WTC11 (cell line): ENCODE measurements around the gene TMEM179. TPM values are rescaled to one million over a fixed set of nuclear protein-coding genes. Genes with fewer than 3 reads are reported as not detected.

ENCODE experiments used
- ATAC-seq: fragments of 200-7000 bp; cut with Tn5 transposase; 2 replicates; pipeline ENCODE4 v1.10.0; 2021; ENCODE audit warnings: mild to moderate bottlenecking, moderate library complexity
- CTCF ChIA-PET: fragments of 300-600 bp; sonication (Branson Sonifier 250); formaldehyde crosslinking; loops from one replicate; lab custom pipeline; 2021; ENCODE audit warnings: antibody characterized with exemption; lab: Charles Lee
- POLR2A ChIA-PET: fragments of 350-600 bp; sonication (Branson Sonifier 250); formaldehyde crosslinking; loops from one replicate; lab custom pipeline; 2021; ENCODE audit warnings: antibody characterized with exemption; lab: Charles Lee
- DNase-seq: peaks from one replicate; pipeline ENCODE4 v3.0.0; 2021; ENCODE audit warnings: low spot score
- H3K27ac Mint-ChIP-seq: 2 replicates; pipeline ENCODE4 v1.8.0; 2021; ENCODE audit warnings: mixed read lengths
- H3K27me3 Mint-ChIP-seq: 2 replicates; pipeline ENCODE4 v1.8.0; 2021; ENCODE audit warnings: low read depth, mild to moderate bottlenecking, moderate library complexity, mixed read lengths
- H3K36me3 Mint-ChIP-seq: 2 replicates; pipeline ENCODE4 v1.8.0; 2021; ENCODE audit warnings: mixed read lengths
- H3K4me1 Mint-ChIP-seq: 2 replicates; pipeline ENCODE4 v1.8.0; 2022; ENCODE audit warnings: mixed read lengths
- H3K4me3 Mint-ChIP-seq: 2 replicates; pipeline ENCODE4 v1.8.0; 2021; ENCODE audit warnings: mild to moderate bottlenecking, moderate library complexity, mixed read lengths
- H3K9me3 Mint-ChIP-seq: 2 replicates; pipeline ENCODE4 v1.8.0; 2021; ENCODE audit warnings: mixed read lengths
- CTCF ChIP-seq: fragments of 200-600 bp; IDR thresholded peaks from 2 replicates; pipeline ENCODE4 v1.8.0; 2022; ENCODE audit warnings: antibody characterized with exemption
- ELF4 ChIP-seq: sonication (generic); formaldehyde crosslinking; IDR thresholded peaks from 2 replicates; pipeline ENCODE4 v1.8.1; 2022; ENCODE audit warnings: low read depth, mild to moderate bottlenecking, moderate library complexity, missing genetic modification reagents
- ESRRA ChIP-seq: sonication (generic); formaldehyde crosslinking; IDR thresholded peaks from 2 replicates; pipeline ENCODE4 v1.8.1; 2022; ENCODE audit warnings: mild to moderate bottlenecking, missing genetic modification reagents, borderline replicate concordance
- FOXK1 ChIP-seq: sonication (generic); formaldehyde crosslinking; IDR thresholded peaks from 2 replicates; pipeline ENCODE4 v1.8.0; 2022; ENCODE audit warnings: mild to moderate bottlenecking, moderate library complexity, missing genetic modification reagents
- GTF2I ChIP-seq: fragments of 250-450 bp; sonication (Bioruptor Pico); conservative IDR thresholded peaks from 2 replicates; pipeline ENCODE4 v1.4.0; 2021; ENCODE audit warnings: mild to moderate bottlenecking
- MYBL2 ChIP-seq: sonication (generic); formaldehyde crosslinking; IDR thresholded peaks from 2 replicates; pipeline ENCODE4 v1.8.1; 2023; ENCODE audit warnings: mild to moderate bottlenecking, moderate library complexity, missing genetic modification reagents
- NFE2L1 ChIP-seq: sonication (generic); formaldehyde crosslinking; IDR thresholded peaks from 2 replicates; pipeline ENCODE4 v1.8.1; 2023; ENCODE audit warnings: missing genetic modification reagents
- NR1H2 ChIP-seq: sonication (generic); formaldehyde crosslinking; IDR thresholded peaks from 2 replicates; pipeline ENCODE4 v1.9.0; 2021; ENCODE audit warnings: mild to moderate bottlenecking, moderate library complexity, missing genetic modification reagents
- NR2C2 ChIP-seq: sonication (generic); formaldehyde crosslinking; IDR thresholded peaks from 2 replicates; pipeline ENCODE4 v1.8.0; 2022; ENCODE audit warnings: mild to moderate bottlenecking, missing genetic modification reagents
- NR3C1 ChIP-seq: sonication (generic); formaldehyde crosslinking; conservative IDR thresholded peaks from 2 replicates; pipeline ENCODE4 v1.8.1; 2023; ENCODE audit warnings: low read depth, mild to moderate bottlenecking, missing genetic modification reagents
- RELA ChIP-seq: sonication (generic); formaldehyde crosslinking; IDR thresholded peaks from 2 replicates; pipeline ENCODE4 v1.8.1; 2022; ENCODE audit warnings: missing genetic modification reagents, mild to moderate bottlenecking, borderline replicate concordance
- TEAD4 ChIP-seq: sonication (generic); formaldehyde crosslinking; IDR thresholded peaks from 2 replicates; pipeline ENCODE4 v1.8.0; 2022; ENCODE audit warnings: mild to moderate bottlenecking, missing genetic modification reagents
- ZBTB21 ChIP-seq: sonication (generic); formaldehyde crosslinking; IDR thresholded peaks from 2 replicates; pipeline ENCODE4 v1.8.1; 2023; ENCODE audit warnings: mild to moderate bottlenecking, missing genetic modification reagents, borderline replicate concordance
- ZBTB43 ChIP-seq: sonication (generic); formaldehyde crosslinking; IDR thresholded peaks from 2 replicates; pipeline ENCODE4 v1.8.1; 2023; ENCODE audit warnings: mild to moderate bottlenecking, missing genetic modification reagents
- ZNF219 ChIP-seq: sonication (generic); formaldehyde crosslinking; IDR thresholded peaks from 2 replicates; pipeline ENCODE4 v1.8.0; 2023; ENCODE audit warnings: missing genetic modification reagents, mild to moderate bottlenecking, borderline replicate concordance
- ZNF281 ChIP-seq: sonication (generic); formaldehyde crosslinking; IDR thresholded peaks from 2 replicates; pipeline ENCODE4 v1.8.0; 2023; ENCODE audit warnings: mild to moderate bottlenecking, missing genetic modification reagents
- total RNA-seq: library from RNA; stranded (reverse); gene quantifications from 3 replicates; pipeline ENCODE4 v1.2.3, GENCODE V29; 2021
- TF ChIP-seq, protein P1 (sequence below): fragments of 250-450 bp; sonication (Bioruptor Pico); conservative IDR thresholded peaks from 2 replicates; pipeline ENCODE4 v1.9.0; 2021; ENCODE audit warnings: mild to moderate bottlenecking
- TF ChIP-seq, protein P2 (sequence below): fragments of 250-450 bp; sonication (Bioruptor Pico); IDR thresholded peaks from 2 replicates; pipeline ENCODE4 v2.1.2; 2022; ENCODE audit warnings: mild to moderate bottlenecking, moderate library complexity

TMEM179 gene
- total RNA-seq, 1 experiment from 2014 or later, result 2.4 TPM

DNA sequence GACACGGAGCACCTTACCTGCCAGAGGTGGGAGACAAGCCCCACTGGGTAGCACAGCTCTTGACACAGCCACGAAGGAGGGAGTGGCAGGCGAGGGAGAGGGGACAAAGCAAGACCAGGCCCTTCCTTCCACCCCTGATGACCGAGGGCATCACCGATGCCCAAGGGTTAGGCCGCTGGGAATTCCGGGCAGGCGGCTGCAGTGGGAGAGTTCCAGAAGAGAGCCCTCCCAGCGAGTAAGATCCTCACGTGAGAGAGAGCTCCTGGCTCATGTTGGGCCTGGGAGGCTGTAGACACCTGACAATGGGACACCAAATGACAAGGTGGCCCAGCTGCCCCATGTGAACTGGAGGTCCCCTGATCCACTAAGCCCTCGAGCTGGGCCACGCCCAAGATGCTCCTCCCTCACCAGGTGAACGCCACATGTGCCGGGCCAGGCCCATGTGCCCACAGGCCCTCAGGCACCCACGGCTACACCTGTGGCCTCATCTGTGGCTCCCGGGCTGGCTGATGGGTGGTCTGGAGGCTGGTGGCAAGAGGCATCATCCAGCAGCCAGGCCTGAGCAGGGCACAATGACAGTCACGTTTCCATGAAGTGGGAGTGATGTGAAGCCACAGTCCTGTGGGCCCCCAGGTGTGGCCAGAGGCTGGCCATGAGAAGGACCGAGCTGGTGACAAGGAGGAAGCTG lies 57.1 kb downstream of the TMEM179 start:
- ChIA-PET CTCF (interaction anchor here (0.6 to 2.9 kb wide), 2 partner anchors 17 to 63 kb away, joined by 3 to 14 read pairs; no protein-coding TSS in a partner anchor), POLR2A (no interaction called here)
- TF ChIP-seq GTF2I (CRISPR knock-in tag) (no peak), FOXK1 (CRISPR knock-in tag) (no peak), ZNF219 (no peak), MYBL2 (CRISPR knock-in tag) (no peak), NR2C2 (CRISPR knock-in tag) (no peak), ESRRA (no peak), CTCF (no peak), NR1H2 (CRISPR knock-in tag) (no peak), RELA (CRISPR knock-in tag) (no peak), ELF4 (CRISPR knock-in tag) (no peak), TEAD4 (CRISPR knock-in tag) (no peak)
- TF ChIP-seq, protein P1, sequence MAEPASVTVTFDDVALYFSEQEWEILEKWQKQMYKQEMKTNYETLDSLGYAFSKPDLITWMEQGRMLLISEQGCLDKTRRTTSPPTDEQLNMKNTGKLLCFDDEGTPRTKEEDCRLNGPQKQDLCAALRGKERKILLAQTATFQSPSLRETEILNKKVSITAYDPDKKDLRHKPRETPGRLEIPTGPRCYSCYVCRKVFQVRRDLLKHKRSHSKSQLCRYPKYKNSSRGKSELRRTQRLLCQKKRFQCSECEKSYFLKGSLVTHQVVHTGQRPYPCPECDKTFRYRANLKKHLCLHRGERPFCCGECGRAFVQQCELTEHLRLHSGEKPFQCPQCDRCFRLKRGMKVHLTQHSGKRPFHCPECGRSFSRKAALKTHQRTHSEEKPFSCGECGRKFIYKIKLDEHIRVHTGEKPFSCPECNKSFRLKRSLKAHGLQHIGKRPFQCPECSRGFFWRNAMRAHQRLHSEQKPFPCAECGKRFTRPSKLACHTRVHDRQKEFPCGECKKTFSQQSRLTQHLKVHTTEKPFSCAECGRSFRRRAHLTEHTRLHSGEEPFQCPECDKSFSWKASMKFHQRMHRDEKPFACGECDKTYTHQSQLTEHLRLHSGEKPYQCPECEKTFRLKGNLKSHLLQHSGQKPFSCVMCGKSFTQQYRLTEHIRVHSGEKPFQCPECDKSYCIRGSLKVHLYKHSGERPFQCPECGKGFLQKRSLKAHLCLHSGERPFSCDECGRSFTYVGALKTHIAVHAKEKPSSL (CRISPR knock-in tag), result no peak
- no peak overlapping the region for H3K4me3 Mint-ChIP-seq
- ATAC-seq (no peak), DNase-seq (no peak)
- no peak overlapping the region for H3K27ac Mint-ChIP-seq
- H3K4me1 Mint-ChIP-seq, result peaks cover 10% of the 10 kb centered on the region
- peaks cover 7% of the 10 kb centered on the region; the same call in 1 of the 2 replicates for H3K9me3 Mint-ChIP-seq
- H3K27me3 Mint-ChIP-seq, result no peaks in the 10 kb centered on the region
- H3K36me3 Mint-ChIP-seq, result no peaks in the 10 kb centered on the region

DNA sequence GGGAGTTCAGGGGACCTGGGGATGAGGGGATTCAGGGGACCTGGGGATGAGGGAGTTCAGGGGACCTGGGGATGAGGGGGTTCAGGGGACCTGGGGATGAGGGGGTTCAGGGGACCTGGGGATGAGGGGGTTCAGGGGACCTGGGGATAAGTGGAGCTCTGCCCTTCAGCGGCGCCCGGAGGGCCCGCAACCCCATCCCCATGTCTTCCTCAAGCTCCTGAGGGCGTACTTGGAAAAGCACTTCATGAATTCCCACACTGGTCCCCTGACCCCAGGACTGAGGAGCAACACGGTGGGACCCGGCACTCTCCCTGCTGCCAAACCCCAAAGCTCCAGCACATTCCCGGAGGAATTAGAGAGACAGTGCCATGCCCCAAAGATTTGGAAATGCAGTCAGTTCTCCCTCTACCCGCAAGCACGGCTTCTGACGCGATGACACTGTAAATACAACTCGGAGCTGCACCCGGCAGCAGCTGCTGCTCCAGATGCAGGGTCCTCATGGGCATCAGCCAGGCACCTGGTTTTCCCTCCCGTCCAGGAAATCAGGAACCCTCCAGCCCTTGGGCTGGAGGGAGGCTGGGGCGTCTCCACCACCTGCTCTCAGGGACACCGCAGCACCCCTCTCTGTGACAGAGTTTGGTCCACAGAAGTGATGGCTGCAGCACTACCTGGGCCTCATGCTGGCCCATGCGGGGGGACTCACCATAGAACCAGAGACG lies 57.8 kb downstream of the TMEM179 start:
- no peak overlapping the region for H3K27ac Mint-ChIP-seq
- H3K9me3 Mint-ChIP-seq, result peaks cover 7% of the 10 kb centered on the region; the same call in 1 of the 2 replicates
- H3K27me3 Mint-ChIP-seq, result no peaks in the 10 kb centered on the region; the same call in 1 of the 2 replicates
- no peak overlapping the region for H3K4me3 Mint-ChIP-seq
- ChIA-PET POLR2A (no interaction called here), CTCF (interaction anchor here (0.6 to 2.9 kb wide), 3 partner anchors 17 to 469 kb away, joined by 3 to 14 read pairs (median 6); no protein-coding TSS in a partner anchor)
- ATAC-seq (no peak), DNase-seq (no peak)
- TF ChIP-seq, protein P2, sequence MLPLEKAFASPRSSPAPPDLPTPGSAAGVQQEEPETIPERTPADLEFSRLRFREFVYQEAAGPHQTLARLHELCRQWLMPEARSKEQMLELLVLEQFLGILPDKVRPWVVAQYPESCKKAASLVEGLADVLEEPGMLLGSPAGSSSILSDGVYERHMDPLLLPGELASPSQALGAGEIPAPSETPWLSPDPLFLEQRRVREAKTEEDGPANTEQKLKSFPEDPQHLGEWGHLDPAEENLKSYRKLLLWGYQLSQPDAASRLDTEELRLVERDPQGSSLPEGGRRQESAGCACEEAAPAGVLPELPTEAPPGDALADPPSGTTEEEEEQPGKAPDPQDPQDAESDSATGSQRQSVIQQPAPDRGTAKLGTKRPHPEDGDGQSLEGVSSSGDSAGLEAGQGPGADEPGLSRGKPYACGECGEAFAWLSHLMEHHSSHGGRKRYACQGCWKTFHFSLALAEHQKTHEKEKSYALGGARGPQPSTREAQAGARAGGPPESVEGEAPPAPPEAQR (CRISPR knock-in tag), result no peak
- TF ChIP-seq, all 79 proteins: peak for 0
- H3K36me3 Mint-ChIP-seq, result no peaks in the 10 kb centered on the region
- H3K4me1 Mint-ChIP-seq, result peaks cover 10% of the 10 kb centered on the region

DNA sequence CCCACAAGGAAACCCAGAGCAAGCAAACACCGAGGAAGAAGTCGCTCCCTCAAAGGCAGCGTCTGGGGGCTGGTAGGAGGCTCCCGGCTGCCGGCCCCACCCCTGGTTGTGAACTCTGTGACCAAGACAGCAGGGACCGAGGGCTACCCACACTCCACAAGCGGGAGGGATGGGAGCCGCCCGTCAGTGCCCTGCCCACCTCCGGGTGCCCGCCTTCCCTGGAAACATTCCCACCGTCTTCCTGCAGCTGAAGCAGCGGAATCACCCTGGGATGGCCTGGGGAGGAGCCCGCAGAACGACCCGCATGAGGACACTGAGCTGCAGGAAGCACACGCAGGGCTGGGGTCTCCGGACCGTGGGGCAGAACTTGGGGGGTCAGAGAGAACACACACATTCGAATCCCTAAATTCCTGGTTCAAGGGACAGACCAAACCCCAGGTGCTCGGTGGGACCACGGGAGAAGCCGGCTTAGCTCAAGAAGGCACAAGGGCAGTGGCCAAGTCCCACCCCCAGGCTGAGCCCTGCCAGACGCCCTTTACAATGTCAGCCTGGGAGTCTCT lies 58.5 kb downstream of the TMEM179 start:
- Mint-ChIP-seq H3K4me1 (peaks cover 10% of the 10 kb centered on the region), H3K27me3 (no peaks in the 10 kb centered on the region; the same call in 1 of the 2 replicates), H3K9me3 (peaks cover 7% of the 10 kb centered on the region; the same call in 1 of the 2 replicates), H3K4me3 (no peak overlapping the region), H3K27ac (no peak overlapping the region), H3K36me3 (no peaks in the 10 kb centered on the region)
- ChIA-PET POLR2A (no interaction called here), CTCF (interaction anchor here (1.6 to 2.9 kb wide), 2 partner anchors 18 to 469 kb away, joined by 6 to 14 read pairs; no protein-coding TSS in a partner anchor)
- no peak for ATAC-seq
- no peak for DNase-seq
- TF ChIP-seq NR2C2 (CRISPR knock-in tag) (no peak), NFE2L1 (no peak), NR3C1 (CRISPR knock-in tag) (no peak), ZNF281 (CRISPR knock-in tag) (no peak), ZBTB43 (no peak), MYBL2 (CRISPR knock-in tag) (no peak), ZBTB21 (CRISPR knock-in tag) (no peak)
- TF ChIP-seq, protein P2 (CRISPR knock-in tag), result no peak
